Stimulated activated naive CD8-positive, alpha-beta T cell treated with anti-CD3 and anti-CD28 coated beads, Interleukin-15, amount 100 ng/mL, for 72 hours (primary cell): ENCODE results near the gene DCX.
"Not testable (repeated sequence)": the region's sequence is repeated elsewhere in the genome, so short reads cannot be mapped to it uniquely, and the experiment has no call there.

ENCODE experiments used
- ATAC-seq: fragments of 150-1000 bp; cut with Tn5 transposase; 2 replicates; pipeline ENCODE4 v1.10.0; 2021; ENCODE audit warnings: mild to moderate bottlenecking, moderate library complexity
- DNase-seq, 2 donors: peaks; one replicate each; pipeline ENCODE4 v3.0.0; 2021 to 2022
- H3K27ac Mint-ChIP-seq, 2 donors: one replicate each; pipeline ENCODE4 v1.8.0; 2022; ENCODE audit warnings: mild to moderate bottlenecking in 2 of 2, mixed read lengths in 2 of 2, moderate library complexity in 2 of 2
- H3K27me3 Mint-ChIP-seq: one replicate; pipeline ENCODE4 v1.8.0; 2022; ENCODE audit warnings: mixed read lengths
- H3K4me1 Mint-ChIP-seq: one replicate; pipeline ENCODE4 v1.8.0; 2022; ENCODE audit warnings: mild to moderate bottlenecking, mixed read lengths
- H3K4me3 Mint-ChIP-seq, 2 donors: one replicate each; pipeline ENCODE4 v1.8.0; 2022; ENCODE audit warnings: mild to moderate bottlenecking in 2 of 2, mixed read lengths in 2 of 2, moderate library complexity in 1 of 2
- H3K9me3 Mint-ChIP-seq, 2 donors: one replicate each; pipeline ENCODE4 v1.8.0; 2022; ENCODE audit warnings: mixed read lengths in 2 of 2

DCX gene

GRCh38 chrX:111349101-111349500, 62.9 kb downstream of the DCX start:
- Mint-ChIP-seq H3K4me3 (no peak overlapping the region), H3K4me1 (no peaks in the 10 kb centered on the region), H3K27me3 (no peaks in the 10 kb centered on the region), H3K27ac (no peak overlapping the region), H3K9me3 (peaks cover 4 to 6% of the 10 kb centered on the region in 2 donors)
- DNase-seq (no peak), ATAC-seq (no peak)

DNA sequence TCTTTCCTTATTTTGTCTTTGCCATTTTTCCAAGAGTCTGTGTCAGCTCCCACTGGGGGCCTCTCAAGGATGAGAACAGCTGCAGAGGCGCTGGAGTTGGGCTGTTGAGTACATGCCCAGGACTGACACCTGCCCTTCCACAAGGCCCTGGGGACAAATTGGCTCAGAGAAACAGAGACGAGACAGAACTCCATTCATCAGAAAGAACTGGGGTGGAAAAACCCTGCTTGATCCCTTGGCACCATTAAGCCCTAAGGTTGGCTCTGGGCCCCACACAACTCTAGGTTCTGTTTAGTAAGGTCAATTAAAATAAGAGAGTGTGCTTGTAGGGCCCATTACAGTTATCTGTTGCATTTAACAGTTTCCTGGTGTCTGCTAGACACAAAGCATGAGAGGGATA, 63.6 kb downstream of the DCX start:
- no peak for ATAC-seq

GRCh38 chrX:111346150-111346549, 65.8 kb downstream of the DCX start:
- not testable (repeated sequence) for H3K4me1 Mint-ChIP-seq, DNase-seq, H3K27ac Mint-ChIP-seq, H3K9me3 Mint-ChIP-seq, H3K4me3 Mint-ChIP-seq, ATAC-seq, H3K27me3 Mint-ChIP-seq

More for the DNA sequence above, 63.6 kb downstream of the DCX start:
- no peaks in the 10 kb centered on the region for H3K27me3 Mint-ChIP-seq
- no peaks in the 10 kb centered on the region for H3K4me1 Mint-ChIP-seq
- H3K27ac Mint-ChIP-seq, result no peak overlapping the region
- no peak overlapping the region for H3K4me3 Mint-ChIP-seq
- DNase-seq, result no peak
- H3K9me3 Mint-ChIP-seq, result peaks cover 4 to 6% of the 10 kb centered on the region in 2 donors

GRCh38 chrX:111340054-111340453, 71.9 kb downstream of the DCX start:
- Mint-ChIP-seq H3K9me3 (no peaks in the 10 kb centered on the region), H3K4me3 (no peak overlapping the region), H3K4me1 (no peaks in the 10 kb centered on the region), H3K27me3 (no peaks in the 10 kb centered on the region), H3K27ac (no peak overlapping the region)
- DNase-seq, result no peak
- no peak for ATAC-seq

DNA sequence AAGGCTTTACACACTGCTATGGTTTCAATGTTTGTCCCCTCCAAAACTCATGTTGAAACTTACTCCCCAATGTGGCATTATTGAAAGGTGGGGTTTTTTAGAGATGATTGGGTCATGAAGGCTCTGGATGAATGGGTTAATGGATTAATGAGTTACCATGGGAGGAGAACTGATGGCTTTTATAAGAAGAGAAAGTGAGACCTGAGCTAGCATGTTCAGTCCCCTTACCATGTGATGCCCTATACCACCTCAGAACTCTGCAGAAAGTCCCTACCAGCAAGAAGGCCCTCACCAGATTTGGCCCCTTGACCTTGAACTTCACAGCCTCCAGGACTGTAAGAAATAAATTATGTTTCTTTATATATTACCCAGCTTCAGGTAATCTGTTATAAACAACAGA, 72.8 kb downstream of the DCX start:
- no peak overlapping the region for H3K4me3 Mint-ChIP-seq
- ATAC-seq, result no peak
- H3K4me1 Mint-ChIP-seq, result no peaks in the 10 kb centered on the region
- no peak overlapping the region for H3K27ac Mint-ChIP-seq
- no peaks in the 10 kb centered on the region for H3K9me3 Mint-ChIP-seq
- DNase-seq, result no peak
- no peaks in the 10 kb centered on the region for H3K27me3 Mint-ChIP-seq

GRCh38 chrX:111338095-111338698, 73.8 kb downstream of the DCX start:
- no peak overlapping the region for H3K4me3 Mint-ChIP-seq
- H3K27ac Mint-ChIP-seq, result no peak overlapping the region
- no peaks in the 10 kb centered on the region for H3K9me3 Mint-ChIP-seq
- no peaks in the 10 kb centered on the region for H3K4me1 Mint-ChIP-seq
- H3K27me3 Mint-ChIP-seq, result no peaks in the 10 kb centered on the region
- no peak for ATAC-seq
- no peak for DNase-seq

DNA sequence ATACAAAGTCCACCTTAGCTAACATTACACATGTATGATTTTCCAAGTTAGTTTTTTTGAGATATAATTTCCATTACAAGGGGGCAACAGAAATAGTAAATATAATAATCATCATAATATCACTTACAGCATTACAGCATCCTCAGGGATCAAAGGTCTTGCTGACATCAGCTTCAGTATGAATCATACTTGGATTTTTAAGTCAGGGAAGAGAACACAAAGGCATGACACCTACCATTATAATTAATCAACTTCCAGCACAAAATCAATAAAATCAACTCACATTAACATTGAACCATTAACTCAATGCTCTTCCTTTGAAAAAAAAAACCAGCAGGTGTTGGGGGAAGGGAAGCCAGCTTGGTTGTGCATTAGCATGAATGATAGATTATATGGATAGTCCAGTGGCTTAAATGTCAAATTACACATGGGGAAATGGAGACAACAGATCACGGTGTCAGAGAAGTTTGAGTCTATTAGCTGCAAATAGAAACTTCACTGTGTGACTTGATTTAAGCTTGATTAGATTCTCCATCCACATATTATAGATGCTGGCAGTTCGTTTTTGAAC, 74.8 kb downstream of the DCX start:
- ATAC-seq, result no peak
- no peaks in the 10 kb centered on the region for H3K4me1 Mint-ChIP-seq
- DNase-seq, result no peak
- H3K4me3 Mint-ChIP-seq, result no peak overlapping the region
- no peak overlapping the region for H3K27ac Mint-ChIP-seq
- H3K9me3 Mint-ChIP-seq, result no peaks in the 10 kb centered on the region
- no peaks in the 10 kb centered on the region for H3K27me3 Mint-ChIP-seq

DNA sequence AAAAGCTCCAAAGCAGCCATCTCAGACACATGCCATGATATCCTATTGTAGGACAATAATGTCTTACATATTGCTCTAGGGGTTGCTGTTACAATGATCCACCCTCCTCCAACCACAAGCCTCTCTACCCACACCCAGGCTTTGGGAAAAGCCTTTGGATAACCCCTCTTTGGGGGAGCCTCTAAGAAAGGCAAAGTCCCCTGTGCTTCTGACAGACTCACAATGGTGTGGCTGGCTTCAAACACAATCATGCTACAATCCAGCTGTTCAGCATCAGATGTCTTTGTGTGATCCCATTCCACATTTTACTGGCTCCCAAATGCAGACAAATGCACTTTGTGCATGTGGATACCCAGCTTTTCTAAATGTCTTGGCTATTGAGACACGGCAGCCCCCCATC, 75.9 kb downstream of the DCX start:
- Mint-ChIP-seq H3K27me3 (no peaks in the 10 kb centered on the region), H3K9me3 (no peaks in the 10 kb centered on the region)

GRCh38 chrX:111329370-111329769, 82.6 kb downstream of the DCX start:
- no peak for ATAC-seq
- no peaks in the 10 kb centered on the region for H3K27me3 Mint-ChIP-seq
- no peak for DNase-seq
- no peaks in the 10 kb centered on the region for H3K4me1 Mint-ChIP-seq
- no peaks in the 10 kb centered on the region for H3K9me3 Mint-ChIP-seq
- H3K27ac Mint-ChIP-seq, result no peak overlapping the region
- no peak overlapping the region for H3K4me3 Mint-ChIP-seq

More for the DNA sequence above, 75.9 kb downstream of the DCX start:
- Mint-ChIP-seq H3K4me3 (no peak overlapping the region), H3K4me1 (no peaks in the 10 kb centered on the region), H3K27ac (no peak overlapping the region)
- no peak for DNase-seq
- no peak for ATAC-seq

- peak overlapping the region in 1 of 2 donors; percentile 14 for H3K27ac Mint-ChIP-seq
- H3K9me3 Mint-ChIP-seq, result no peaks in the 10 kb centered on the region
- no peaks in the 10 kb centered on the region for H3K4me1 Mint-ChIP-seq
- no peak for DNase-seq
- H3K4me3 Mint-ChIP-seq, result no peak overlapping the region
- no peak for ATAC-seq
- no peaks in the 10 kb centered on the region for H3K27me3 Mint-ChIP-seq
Measured at GRCh38 chrX:111328858-111329257, 83.1 kb downstream of the DCX start.

GRCh38 chrX:111322231-111322855, 89.6 kb downstream of the DCX start:
- ATAC-seq (no peak), DNase-seq (no peak)
- Mint-ChIP-seq H3K4me1 (no peaks in the 10 kb centered on the region), H3K4me3 (no peak overlapping the region), H3K9me3 (no peaks in the 10 kb centered on the region), H3K27ac (no peak overlapping the region), H3K27me3 (no peaks in the 10 kb centered on the region)

GRCh38 chrX:111319451-111319850, 92.5 kb downstream of the DCX start:
- Mint-ChIP-seq H3K9me3 (peaks cover 0 to 4% of the 10 kb centered on the region in 2 donors), H3K4me1 (no peaks in the 10 kb centered on the region), H3K27ac (no peak overlapping the region), H3K4me3 (no peak overlapping the region), H3K27me3 (no peaks in the 10 kb centered on the region)
- no peak for DNase-seq
- no peak for ATAC-seq

GRCh38 chrX:111318901-111319300, 93.1 kb downstream of the DCX start:
- ATAC-seq (no peak), DNase-seq (no peak)
- Mint-ChIP-seq H3K4me1 (no peaks in the 10 kb centered on the region), H3K4me3 (no peak overlapping the region), H3K27me3 (no peaks in the 10 kb centered on the region), H3K27ac (no peak overlapping the region), H3K9me3 (peaks cover 0 to 4% of the 10 kb centered on the region in 2 donors)

DNA sequence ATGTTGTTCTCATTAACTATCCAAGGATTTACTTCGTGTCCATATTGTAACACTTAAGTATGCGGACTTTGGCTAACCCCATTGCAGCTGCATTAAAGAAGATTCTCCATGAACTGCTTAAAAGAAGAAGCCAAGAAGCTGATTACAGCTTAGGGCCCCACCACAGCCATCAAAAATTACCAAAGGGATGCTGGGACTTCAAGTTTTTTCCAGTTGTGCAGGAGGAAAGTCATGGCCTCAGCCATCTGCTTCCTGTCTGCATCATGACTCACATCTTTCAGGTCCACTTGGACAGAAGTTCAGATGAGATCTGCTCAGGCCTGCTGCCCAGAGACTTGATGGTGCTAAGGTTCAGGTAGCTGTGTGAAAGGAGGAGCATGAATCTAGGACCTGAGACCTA, 102.9 kb downstream of the DCX start:
- peaks cover 8% of the 10 kb centered on the region for H3K27me3 Mint-ChIP-seq
- ATAC-seq (no peak), DNase-seq (no peak)
- no peaks in the 10 kb centered on the region for H3K9me3 Mint-ChIP-seq
- H3K27ac Mint-ChIP-seq, result no peak overlapping the region
- no peak overlapping the region for H3K4me3 Mint-ChIP-seq
- H3K4me1 Mint-ChIP-seq, result no peaks in the 10 kb centered on the region

DNA sequence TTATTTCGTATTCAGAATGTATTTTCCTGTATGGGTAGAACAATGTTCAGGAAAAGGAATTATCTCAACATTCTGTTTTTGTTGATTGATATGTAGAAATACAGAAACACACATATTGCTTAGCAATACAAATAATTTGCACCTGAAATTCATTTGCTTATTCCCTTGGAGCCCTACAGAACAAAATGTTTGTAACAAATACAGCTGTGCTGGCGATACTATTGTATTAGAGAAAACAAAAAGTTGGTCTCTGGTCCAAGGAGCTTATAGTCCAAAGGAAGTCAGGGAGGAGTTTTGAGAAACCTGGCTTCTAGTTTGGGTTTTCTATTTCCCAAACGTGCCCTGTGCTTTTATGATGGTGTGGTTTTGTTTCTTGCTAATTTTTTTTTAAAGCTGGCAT, 104.0 kb downstream of the DCX start:
- Mint-ChIP-seq H3K9me3 (no peaks in the 10 kb centered on the region), H3K27me3 (peaks cover 2% of the 10 kb centered on the region), H3K27ac (no peak overlapping the region), H3K4me1 (no peaks in the 10 kb centered on the region), H3K4me3 (no peak overlapping the region)
- DNase-seq (no peak), ATAC-seq (no peak)

- Mint-ChIP-seq H3K4me1 (no peaks in the 10 kb centered on the region), H3K27ac (no peak overlapping the region), H3K9me3 (no peaks in the 10 kb centered on the region), H3K27me3 (no peaks in the 10 kb centered on the region), H3K4me3 (no peak overlapping the region)
- no peak for ATAC-seq
- DNase-seq, result no peak
Measured at GRCh38 chrX:111302284-111302683, 109.7 kb downstream of the DCX start.

- Mint-ChIP-seq H3K4me3 (no peak overlapping the region), H3K27me3 (no peaks in the 10 kb centered on the region)
- ATAC-seq, result no peak
Measured at GRCh38 chrX:111288841-111289240, 123.2 kb downstream of the DCX start.

More at GRCh38 chrX:111288841-111289240, 123.2 kb downstream of the DCX start:
- H3K27ac Mint-ChIP-seq, result no peak overlapping the region
- H3K9me3 Mint-ChIP-seq, result peaks cover 0 to 6% of the 10 kb centered on the region in 2 donors
- no peak for DNase-seq
- H3K4me1 Mint-ChIP-seq, result no peaks in the 10 kb centered on the region
